GM12873 (cell line): Measurements from ENCODE around the gene LTO1.

Source experiments
- CTCF ChIP-seq: IDR thresholded peaks from 2 replicates; pipeline ENCODE4 v1.5.1; 2012; ENCODE audit warnings: low read depth, mild to moderate bottlenecking, moderate library complexity, low read length, control low read depth; ENCODE audit not compliant: insufficient read depth; ENCODE audit errors: missing control alignments

Gene LTO1

GRCh38 chr11:69617682-69618081 is 57.5 kb downstream of the LTO1 start:
- TF ChIP-seq CTCF, result no peak

- TF ChIP-seq CTCF, result no peak
Measured at GRCh38 chr11:69617220-69617619, 57.9 kb downstream of the LTO1 start.
